ENCODE data around the gene CNGA3. TPM values are rescaled to one million over a fixed set of nuclear protein-coding genes. Genes with fewer than 3 reads are reported as not detected.

The CNGA3 gene
- total and polyA plus RNA-seq, 7 experiments from 2014 or later, result not detected

GRCh38 chr2:98347298-98348065, 1.2 kb downstream of the CNGA3 start:
- H3K4me1 Mint-ChIP-seq, result peaks cover 0 to 19% (median 16%) of the 10 kb centered on the region in 7 donors
- Histone ChIP-seq H3K4me1 (ENCODE audit: control insufficient read depth in 2 of 2, insufficient read depth in 2 of 2, low read length in 2 of 2) (no peaks in the 10 kb centered on the region), H3K27me3 (ENCODE audit: control insufficient read depth in 2 of 2, insufficient read depth in 2 of 2, low read length in 2 of 2) (peaks cover 7 to 9% of the 10 kb centered on the region in 2 donors), H3K9me3 (ENCODE audit: control insufficient read depth in 2 of 3, low read length in 3 of 3) (no peaks in the 10 kb centered on the region), H3K4me3 (ENCODE audit: low read length) (no peak overlapping the region), H3K36me3 (ENCODE audit: control insufficient read depth in 2 of 3, insufficient read depth in 3 of 3, low read length in 3 of 3) (no peaks in the 10 kb centered on the region), H3K27ac (ENCODE audit: low read depth, low read length) (no peak overlapping the region)
- DNase-seq (no peak), ATAC-seq (no peak)
- ChIA-PET POLR2A (no interaction called here), CTCF (no interaction called here)
- no peak overlapping the region for H3K27ac Mint-ChIP-seq
- H3K9me3 Mint-ChIP-seq, result peaks cover 0 to 23% (median 11%) of the 10 kb centered on the region in 11 donors
- peaks cover 76 to 86% (median 84%) of the 10 kb centered on the region in 5 donors for H3K27me3 Mint-ChIP-seq
- H3K4me3 Mint-ChIP-seq, result peak overlapping the region in 4 of 10 donors; percentile 39 to 70 (median 49)
- H3K36me3 Mint-ChIP-seq, result peaks cover 0 to 12% (median 3%) of the 10 kb centered on the region in 5 donors
- intact Hi-C loops (cut with micrococcal nuclease), result no loop called here

GRCh38 chr2:98348066-98348561, 1.9 kb downstream of the CNGA3 start:
- Mint-ChIP-seq H3K9me3 (peaks cover 0 to 23% (median 11%) of the 10 kb centered on the region in 11 donors), H3K27me3 (peaks cover 71 to 81% (median 78%) of the 10 kb centered on the region in 5 donors), H3K4me3 (peak overlapping the region in 5 of 10 donors; percentile 6 to 44 (median 39)), H3K4me1 (peaks cover 0 to 19% (median 16%) of the 10 kb centered on the region in 7 donors), H3K36me3 (peaks cover 0 to 12% (median 3%) of the 10 kb centered on the region in 5 donors), H3K27ac (no peak overlapping the region)
- ChIA-PET POLR2A (no interaction called here), CTCF (no interaction called here)
- Histone ChIP-seq H3K4me1 (ENCODE audit: control insufficient read depth in 2 of 2, insufficient read depth in 2 of 2, low read length in 2 of 2) (no peaks in the 10 kb centered on the region), H3K9me3 (ENCODE audit: control insufficient read depth in 2 of 3, low read length in 3 of 3) (no peaks in the 10 kb centered on the region), H3K27ac (ENCODE audit: low read depth, low read length) (no peak overlapping the region), H3K4me3 (ENCODE audit: low read length) (no peak overlapping the region), H3K36me3 (ENCODE audit: control insufficient read depth in 2 of 3, insufficient read depth in 3 of 3, low read length in 3 of 3) (no peaks in the 10 kb centered on the region), H3K27me3 (ENCODE audit: control insufficient read depth in 2 of 2, insufficient read depth in 2 of 2, low read length in 2 of 2) (peaks cover 7 to 9% of the 10 kb centered on the region in 2 donors)
- DNase-seq (no peak), ATAC-seq (no peak)
- intact Hi-C loops (cut with micrococcal nuclease), result no loop called here

DNA sequence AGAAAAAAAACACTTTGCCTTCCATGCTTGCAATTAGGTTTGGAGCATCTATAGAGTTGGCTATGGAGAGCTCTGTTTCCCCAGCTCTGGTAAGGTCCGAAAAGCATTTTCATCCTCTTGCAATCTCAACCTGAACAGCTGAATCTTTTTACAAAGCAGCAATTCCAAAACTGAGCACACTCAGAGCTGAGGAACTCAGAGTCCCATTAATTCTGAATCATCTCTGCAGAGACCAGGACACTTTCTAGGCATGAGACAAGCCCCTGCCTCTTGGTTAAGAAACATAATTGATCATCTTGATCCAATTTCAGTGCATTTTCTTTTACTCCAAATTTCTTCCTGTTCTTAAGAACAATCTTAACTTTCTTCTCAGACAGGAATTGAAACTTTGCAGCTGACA, 4.2 kb downstream of the CNGA3 start:
- intact Hi-C loops (cut with micrococcal nuclease), result no loop called here
- H3K36me3 Mint-ChIP-seq, result peaks cover 0 to 12% (median 3%) of the 10 kb centered on the region in 5 donors
- CTCF ChIA-PET, result no interaction called here
- peaks cover 0 to 19% (median 16%) of the 10 kb centered on the region in 7 donors for H3K4me1 Mint-ChIP-seq
- no peak overlapping the region for H3K27ac Mint-ChIP-seq
- peaks cover 7 to 9% of the 10 kb centered on the region in 2 donors for H3K27me3 ChIP-seq (ENCODE audit: control insufficient read depth in 2 of 2, insufficient read depth in 2 of 2, low read length in 2 of 2)
- peaks cover 0 to 29% (median 11%) of the 10 kb centered on the region in 11 donors for H3K9me3 Mint-ChIP-seq
- H3K4me3 Mint-ChIP-seq, result no peak overlapping the region
- ATAC-seq (no peak), DNase-seq (no peak)
- POLR2A ChIA-PET, result no interaction called here
- no peaks in the 10 kb centered on the region for H3K4me1 ChIP-seq (ENCODE audit: control insufficient read depth in 2 of 2, insufficient read depth in 2 of 2, low read length in 2 of 2)
- H3K36me3 ChIP-seq (ENCODE audit: control insufficient read depth in 2 of 3, insufficient read depth in 3 of 3, low read length in 3 of 3), result no peaks in the 10 kb centered on the region
- no peaks in the 10 kb centered on the region for H3K9me3 ChIP-seq (ENCODE audit: control insufficient read depth in 2 of 3, low read length in 3 of 3)
- H3K27ac ChIP-seq (ENCODE audit: low read depth, low read length), result no peak overlapping the region
- peaks cover 50 to 68% (median 59%) of the 10 kb centered on the region in 5 donors for H3K27me3 Mint-ChIP-seq
- no peak overlapping the region for H3K4me3 ChIP-seq (ENCODE audit: low read length)

DNA sequence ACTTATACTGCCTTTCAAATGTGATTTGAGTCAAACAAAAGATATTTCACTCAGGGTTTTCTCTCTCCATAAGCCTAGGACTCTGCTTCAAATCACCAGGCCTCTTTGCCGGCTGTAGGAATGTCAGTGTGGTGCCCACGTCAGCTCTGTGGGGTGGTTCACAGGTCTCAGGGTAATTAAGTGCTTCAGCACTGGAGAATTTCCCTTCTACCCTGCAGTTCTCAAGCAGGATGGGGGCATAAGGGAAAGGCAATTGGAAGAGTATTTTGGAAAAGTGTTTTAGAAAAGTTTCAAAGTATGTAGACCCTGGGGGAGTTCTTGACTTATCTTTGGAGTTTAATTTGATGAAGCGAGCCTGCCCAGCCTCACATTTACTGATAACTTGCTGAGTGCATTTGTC, 9.6 kb downstream of the CNGA3 start:
- CTCF ChIA-PET, result no interaction called here
- intact Hi-C loops (cut with micrococcal nuclease), result no loop called here

GRCh38 chr2:98356729-98357128, 10.5 kb downstream of the CNGA3 start:
- peaks cover 0 to 13% (median 4%) of the 10 kb centered on the region in 11 donors for H3K9me3 Mint-ChIP-seq
- peaks cover 0 to 3% (median 0%) of the 10 kb centered on the region in 5 donors for H3K36me3 Mint-ChIP-seq
- Histone ChIP-seq H3K27me3 (ENCODE audit: control insufficient read depth in 2 of 2, insufficient read depth in 2 of 2, low read length in 2 of 2) (no peaks in the 10 kb centered on the region), H3K27ac (ENCODE audit: low read depth, low read length) (no peak overlapping the region), H3K9me3 (ENCODE audit: control insufficient read depth in 2 of 3, low read length in 3 of 3) (no peaks in the 10 kb centered on the region), H3K4me3 (ENCODE audit: low read length) (no peak overlapping the region), H3K4me1 (ENCODE audit: control insufficient read depth in 2 of 2, insufficient read depth in 2 of 2, low read length in 2 of 2) (no peaks in the 10 kb centered on the region), H3K36me3 (ENCODE audit: control insufficient read depth in 2 of 3, insufficient read depth in 3 of 3, low read length in 3 of 3) (no peaks in the 10 kb centered on the region)
- intact Hi-C loops (cut with micrococcal nuclease), result no loop called here
- no peak overlapping the region for H3K27ac Mint-ChIP-seq
- ATAC-seq, result no peak
- ChIA-PET CTCF (no interaction called here), POLR2A (no interaction called here)
- no peak for DNase-seq
- no peak overlapping the region for H3K4me3 Mint-ChIP-seq
- no peaks in the 10 kb centered on the region for H3K4me1 Mint-ChIP-seq
- peaks cover 18 to 38% (median 26%) of the 10 kb centered on the region in 5 donors for H3K27me3 Mint-ChIP-seq

More for the DNA sequence above, 9.6 kb downstream of the CNGA3 start:
- POLR2A ChIA-PET, result no interaction called here
- Histone ChIP-seq H3K27ac (ENCODE audit: low read depth, low read length) (no peak overlapping the region), H3K4me3 (ENCODE audit: low read length) (no peak overlapping the region), H3K36me3 (ENCODE audit: control insufficient read depth in 2 of 3, insufficient read depth in 3 of 3, low read length in 3 of 3) (no peaks in the 10 kb centered on the region), H3K9me3 (ENCODE audit: control insufficient read depth in 2 of 3, low read length in 3 of 3) (no peaks in the 10 kb centered on the region), H3K4me1 (ENCODE audit: control insufficient read depth in 2 of 2, insufficient read depth in 2 of 2, low read length in 2 of 2) (no peaks in the 10 kb centered on the region), H3K27me3 (ENCODE audit: control insufficient read depth in 2 of 2, insufficient read depth in 2 of 2, low read length in 2 of 2) (no peaks in the 10 kb centered on the region)
- DNase-seq (no peak), ATAC-seq (no peak)
- H3K36me3 Mint-ChIP-seq, result peaks cover 0 to 3% (median 0%) of the 10 kb centered on the region in 5 donors
- H3K27me3 Mint-ChIP-seq, result peaks cover 24 to 45% (median 30%) of the 10 kb centered on the region in 5 donors
- H3K4me3 Mint-ChIP-seq, result no peak overlapping the region
- H3K4me1 Mint-ChIP-seq, result no peaks in the 10 kb centered on the region
- no peak overlapping the region for H3K27ac Mint-ChIP-seq
- H3K9me3 Mint-ChIP-seq, result peaks cover 0 to 20% (median 7%) of the 10 kb centered on the region in 11 donors

GRCh38 chr2:98357849-98358248, 11.6 kb downstream of the CNGA3 start:
- Histone ChIP-seq H3K4me3 (ENCODE audit: low read length) (no peak overlapping the region), H3K27ac (ENCODE audit: low read depth, low read length) (no peak overlapping the region), H3K4me1 (ENCODE audit: control insufficient read depth in 2 of 2, insufficient read depth in 2 of 2, low read length in 2 of 2) (no peaks in the 10 kb centered on the region), H3K9me3 (ENCODE audit: control insufficient read depth in 2 of 3, low read length in 3 of 3) (no peaks in the 10 kb centered on the region), H3K27me3 (ENCODE audit: control insufficient read depth in 2 of 2, insufficient read depth in 2 of 2, low read length in 2 of 2) (no peaks in the 10 kb centered on the region), H3K36me3 (ENCODE audit: control insufficient read depth in 2 of 3, insufficient read depth in 3 of 3, low read length in 3 of 3) (no peaks in the 10 kb centered on the region)
- no peaks in the 10 kb centered on the region for H3K36me3 Mint-ChIP-seq
- intact Hi-C loops (cut with micrococcal nuclease), result no loop called here
- ATAC-seq (no peak), DNase-seq (no peak)
- H3K27me3 Mint-ChIP-seq, result peaks cover 13 to 30% (median 23%) of the 10 kb centered on the region in 5 donors
- H3K9me3 Mint-ChIP-seq, result peaks cover 0 to 14% (median 0%) of the 10 kb centered on the region in 11 donors
- no peaks in the 10 kb centered on the region for H3K4me1 Mint-ChIP-seq
- no peak overlapping the region for H3K27ac Mint-ChIP-seq
- CTCF ChIA-PET, result interaction anchor here (0.6 kb wide), 1 partner anchor 518 kb away, joined by 3 read pairs; no protein-coding TSS in a partner anchor
- POLR2A ChIA-PET, result no interaction called here
- H3K4me3 Mint-ChIP-seq, result no peak overlapping the region

Data from naive thymus-derived CD4-positive, alpha-beta T cell (primary cell).